Gastrocnemius medialis (tissue), 4 donors: ENCODE data around the gene SMAD4. TPM values are rescaled to one million over a fixed set of nuclear protein-coding genes. Genes with fewer than 3 reads are reported as not detected.

Source experiments
- ATAC-seq, 2 donors: fragments of 150-250 bp; one replicate each; pipeline ENCODE4 v1.9.1; 2016
- DNase-seq, 2 donors: peaks; one replicate each; pipeline ENCODE4 v3.0.0-alpha.2; 2019
- H3K27ac ChIP-seq, 4 donors: fragments of 200-600 bp; sonication (generic); 1 replicate in 1 of 4; 2 replicates in 3 of 4; pipeline ENCODE4 v1.5.1; 2016 to 2018; ENCODE audit warnings: mild to moderate bottlenecking in 2 of 4, moderate library complexity in 1 of 4
- H3K27me3 ChIP-seq, 3 donors: fragments of 200-600 bp; sonication (generic) in 2 of 3; 1 replicate in 1 of 3; 2 replicates in 2 of 3; pipeline versions ENCODE4 v1.5.1 to v1.6.0; 2016 to 2019; ENCODE audit warnings: mild to moderate bottlenecking in 1 of 3, moderate library complexity in 1 of 3
- H3K36me3 ChIP-seq, 2 donors: fragments of 200-600 bp; sonication (generic) in 1 of 2; one replicate each; pipeline ENCODE4 v1.5.1; 2017 to 2018
- H3K4me1 ChIP-seq, 2 donors: fragments of 200-600 bp; sonication (generic) in 1 of 2; one replicate each; pipeline ENCODE4 v1.5.1; 2016 to 2017; ENCODE audit warnings: mild to moderate bottlenecking in 2 of 2
- H3K4me3 ChIP-seq, 4 donors: fragments of 200-600 bp; sonication (generic) in 3 of 4; 1 replicate in 1 of 4; 2 replicates in 3 of 4; pipeline ENCODE4 v1.5.1; 2016 to 2019; ENCODE audit warnings: mild to moderate bottlenecking in 2 of 4
- H3K9me3 ChIP-seq, 3 donors: fragments of 200-600 bp; sonication (generic) in 2 of 3; 1 replicate in 1 of 3; 2 replicates in 2 of 3; pipeline ENCODE4 v1.5.1; 2016 to 2019
- POLR2A ChIP-seq, 2 donors: fragments of 450-650 bp; IDR thresholded peaks; one replicate each; pipeline ENCODE4 v1.6.1; 2017; ENCODE audit warnings: antibody characterized with exemption in 2 of 2, mild to moderate bottlenecking in 2 of 2, moderate library complexity in 2 of 2
- in situ Hi-C, 4 donors: fragments of 200-750 bp; cut with MboI; loops; one replicate each; pipeline versions ENCODE4 v1.15.0 to v1.8.0; 2017; ENCODE audit warnings: low sequenced_read_pairs in 4 of 4
- intact Hi-C: fragments of 100-400 bp; cut with DNase I; formaldehyde crosslinking; loops from one replicate; pipeline ENCODE4 v1.15.1; 2023; ENCODE audit warnings: low total_unique reads
- total RNA-seq, 4 donors: library from RNA; depleted of rRNA; stranded (reverse); fragments of >200 nt; gene quantifications; one replicate each; pipeline versions ENCODE4 v1.1.0 to v1.2.3, GENCODE V29; 2016
- TF ChIP-seq, protein P1 (sequence below), 5 experiments: fragments of 450-650 bp in 3 of 5; fragments of 200-600 bp in 2 of 5; sonication (generic) in 2 of 5; IDR thresholded peaks in 4 of 5; conservative IDR thresholded peaks in 1 of 5; 1 replicate in 4 of 5; 2 replicates in 1 of 5; pipeline ENCODE4 v1.5.1; 2016 to 2019; ENCODE audit warnings: antibody characterized with exemption in 5 of 5, mild to moderate bottlenecking in 3 of 5, moderate library complexity in 3 of 5

Gene SMAD4
- total RNA-seq, 4 donors from 2014 or later = 148 to 210 (median 168) TPM

DNA sequence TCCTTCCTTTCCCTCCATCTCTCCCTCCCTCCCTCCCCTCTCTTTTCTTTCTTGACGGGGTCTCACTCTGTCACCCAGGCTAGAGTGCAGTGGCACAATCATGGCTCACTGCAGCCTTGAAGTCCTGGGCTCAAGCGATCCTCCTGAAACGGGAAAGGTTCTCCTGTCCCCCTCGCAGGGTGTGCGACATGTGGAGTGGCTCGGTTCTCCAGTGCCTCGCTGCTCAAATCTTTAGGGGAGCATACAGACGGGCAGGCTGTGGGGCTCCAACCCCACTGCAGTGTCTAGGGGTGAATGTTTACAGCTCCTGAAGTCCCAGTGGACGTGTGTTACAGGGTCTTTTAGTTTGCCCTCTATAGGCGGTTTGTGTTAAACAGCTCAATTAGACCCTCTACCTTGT lies 93.5 kb downstream of the SMAD4 start:
- H3K4me1 ChIP-seq = no peaks in the 10 kb centered on the region
- no peak overlapping the region for H3K4me3 ChIP-seq
- H3K9me3 ChIP-seq = no peaks in the 10 kb centered on the region
- intact Hi-C loops (no loop called here), in situ Hi-C loops (loop anchor here (25.0 kb wide), 2 partner anchors 264 to 414 kb away; no protein-coding TSS in a partner anchor)
- H3K27me3 ChIP-seq = no peaks in the 10 kb centered on the region
- no peak for DNase-seq
- no peak for ATAC-seq
- no peaks in the 10 kb centered on the region for H3K36me3 ChIP-seq
- TF ChIP-seq POLR2A (IDR thresholded peaks at IDR 0.05) = no peak
- TF ChIP-seq, protein P1, sequence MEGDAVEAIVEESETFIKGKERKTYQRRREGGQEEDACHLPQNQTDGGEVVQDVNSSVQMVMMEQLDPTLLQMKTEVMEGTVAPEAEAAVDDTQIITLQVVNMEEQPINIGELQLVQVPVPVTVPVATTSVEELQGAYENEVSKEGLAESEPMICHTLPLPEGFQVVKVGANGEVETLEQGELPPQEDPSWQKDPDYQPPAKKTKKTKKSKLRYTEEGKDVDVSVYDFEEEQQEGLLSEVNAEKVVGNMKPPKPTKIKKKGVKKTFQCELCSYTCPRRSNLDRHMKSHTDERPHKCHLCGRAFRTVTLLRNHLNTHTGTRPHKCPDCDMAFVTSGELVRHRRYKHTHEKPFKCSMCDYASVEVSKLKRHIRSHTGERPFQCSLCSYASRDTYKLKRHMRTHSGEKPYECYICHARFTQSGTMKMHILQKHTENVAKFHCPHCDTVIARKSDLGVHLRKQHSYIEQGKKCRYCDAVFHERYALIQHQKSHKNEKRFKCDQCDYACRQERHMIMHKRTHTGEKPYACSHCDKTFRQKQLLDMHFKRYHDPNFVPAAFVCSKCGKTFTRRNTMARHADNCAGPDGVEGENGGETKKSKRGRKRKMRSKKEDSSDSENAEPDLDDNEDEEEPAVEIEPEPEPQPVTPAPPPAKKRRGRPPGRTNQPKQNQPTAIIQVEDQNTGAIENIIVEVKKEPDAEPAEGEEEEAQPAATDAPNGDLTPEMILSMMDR (IDR thresholded peaks at IDR 0.05 in 4 of 5, conservative IDR thresholded peaks at IDR 0.05 in 1 of 5) = no peak
- no peak overlapping the region for H3K27ac ChIP-seq

GRCh38 chr18:51123936-51124486 lies 94.0 kb downstream of the SMAD4 start:
- Histone ChIP-seq H3K4me3 (no peak overlapping the region), H3K27me3 (no peaks in the 10 kb centered on the region), H3K9me3 (no peaks in the 10 kb centered on the region), H3K36me3 (no peaks in the 10 kb centered on the region), H3K4me1 (no peaks in the 10 kb centered on the region), H3K27ac (no peak overlapping the region)
- ATAC-seq = no peak
- no peak for DNase-seq
- in situ Hi-C loops = loop anchor here (25.0 kb wide), 2 partner anchors 263 to 413 kb away; no protein-coding TSS in a partner anchor
- intact Hi-C loops = no loop called here
- TF ChIP-seq, protein P1 (IDR thresholded peaks at IDR 0.05 in 4 of 5, conservative IDR thresholded peaks at IDR 0.05 in 1 of 5) = no peak
- TF ChIP-seq POLR2A (IDR thresholded peaks at IDR 0.05) = no peak

GRCh38 chr18:51125976-51126375 lies 96.0 kb downstream of the SMAD4 start:
- no peaks in the 10 kb centered on the region for H3K27me3 ChIP-seq
- in situ Hi-C loops (no loop called here), intact Hi-C loops (no loop called here)
- H3K4me3 ChIP-seq = no peak overlapping the region
- H3K36me3 ChIP-seq = no peaks in the 10 kb centered on the region
- ATAC-seq = no peak
- no peaks in the 10 kb centered on the region for H3K9me3 ChIP-seq
- DNase-seq = no peak
- no peak for TF ChIP-seq POLR2A (IDR thresholded peaks at IDR 0.05)
- TF ChIP-seq, protein P1 (IDR thresholded peaks at IDR 0.05 in 4 of 5, conservative IDR thresholded peaks at IDR 0.05 in 1 of 5) = no peak
- no peaks in the 10 kb centered on the region for H3K4me1 ChIP-seq
- no peak overlapping the region for H3K27ac ChIP-seq

- Histone ChIP-seq H3K36me3 (no peaks in the 10 kb centered on the region), H3K27ac (no peak overlapping the region), H3K9me3 (no peaks in the 10 kb centered on the region), H3K4me3 (no peak overlapping the region), H3K27me3 (no peaks in the 10 kb centered on the region), H3K4me1 (no peaks in the 10 kb centered on the region)
- TF ChIP-seq POLR2A (IDR thresholded peaks at IDR 0.05) = no peak
- TF ChIP-seq, protein P1 (IDR thresholded peaks at IDR 0.05 in 4 of 5, conservative IDR thresholded peaks at IDR 0.05 in 1 of 5) = no peak
- intact Hi-C loops (no loop called here), in situ Hi-C loops (no loop called here)
- DNase-seq = no peak
- ATAC-seq = no peak
Measured at GRCh38 chr18:51127664-51128063, 97.7 kb downstream of the SMAD4 start.

GRCh38 chr18:51128533-51128932 lies 98.5 kb downstream of the SMAD4 start:
- ATAC-seq = no peak
- Histone ChIP-seq H3K4me1 (no peaks in the 10 kb centered on the region), H3K27me3 (no peaks in the 10 kb centered on the region), H3K9me3 (no peaks in the 10 kb centered on the region), H3K27ac (no peak overlapping the region), H3K36me3 (no peaks in the 10 kb centered on the region), H3K4me3 (no peak overlapping the region)
- intact Hi-C loops (no loop called here), in situ Hi-C loops (no loop called here)
- DNase-seq = no peak
- TF ChIP-seq, protein P1 (IDR thresholded peaks at IDR 0.05 in 4 of 5, conservative IDR thresholded peaks at IDR 0.05 in 1 of 5) = no peak
- TF ChIP-seq POLR2A (IDR thresholded peaks at IDR 0.05) = no peak
